NCI-H82 (cell line): ENCODE results near the gene CMTR2.
A peak's percentile ranks its signal among the peaks of the same experiment; 100 is the strongest.
"Not testable (repeated sequence)": the region's sequence is repeated elsewhere in the genome, so short reads cannot be mapped to it uniquely, and the experiment has no call there.

Experiments
- DNase-seq: peaks from one replicate; lab custom pipeline; 2025; lab: John Stamatoyannopoulos, UW

The CMTR2 gene

GRCh38 chr16:71288890-71289731 lies at the start of gene CMTR2:
Gene CMTR2 (minus strand): TSS chr16:71289402. CDS start chr16:71285920, 3,482 bp downstream.
- DNase-seq = peak; percentile 98

GRCh38 chr16:71338632-71339031 lies 49.4 kb upstream of the CMTR2 start:
- no peak for DNase-seq

GRCh38 chr16:71338193-71338592 lies 49.0 kb upstream of the CMTR2 start:
- DNase-seq = no peak

- DNase-seq = no peak
These were observed 48.4 kb upstream of the CMTR2 start for GRCh38 chr16:71337631-71338030.

- DNase-seq = no peak
These were observed 38.9 kb upstream of the CMTR2 start for GRCh38 chr16:71328151-71328550.

GRCh38 chr16:71327720-71328119 lies 38.5 kb upstream of the CMTR2 start:
- DNase-seq = no peak

- no peak for DNase-seq
These were observed 30.8 kb upstream of the CMTR2 start for GRCh38 chr16:71319999-71320398.

- no peak for DNase-seq
These were observed 26.1 kb upstream of the CMTR2 start for GRCh38 chr16:71315269-71315668.

- DNase-seq = not testable (repeated sequence)
These were observed 24.4 kb upstream of the CMTR2 start for GRCh38 chr16:71313591-71313990.

- DNase-seq = peak; percentile 77
These were observed 22.5 kb upstream of the CMTR2 start for GRCh38 chr16:71311553-71312158.

GRCh38 chr16:71303938-71304337 lies 14.7 kb upstream of the CMTR2 start:
- DNase-seq = no peak

- peak; percentile 67 for DNase-seq
These were observed 8.1 kb upstream of the CMTR2 start for GRCh38 chr16:71297341-71297634.

- no peak for DNase-seq
These were observed 7.6 kb upstream of the CMTR2 start for GRCh38 chr16:71296584-71297340.

GRCh38 chr16:71295950-71296349 lies 6.7 kb upstream of the CMTR2 start:
- no peak for DNase-seq

GRCh38 chr16:71293919-71294318 lies 4.7 kb upstream of the CMTR2 start:
- no peak for DNase-seq

GRCh38 chr16:71292095-71292494 lies 2.9 kb upstream of the CMTR2 start:
- DNase-seq = not testable (repeated sequence)

GRCh38 chr16:71289732-71290062 lies 495 bp upstream of the CMTR2 start:
- DNase-seq = no peak

GRCh38 chr16:71288570-71288889 lies 672 bp downstream of the CMTR2 start:
- DNase-seq = no peak

GRCh38 chr16:71287911-71288310 lies 1.3 kb downstream of the CMTR2 start:
- DNase-seq = no peak

- no peak for DNase-seq
These were observed 1.7 kb downstream of the CMTR2 start for GRCh38 chr16:71287454-71287853.

GRCh38 chr16:71283612-71284011 lies 5.6 kb downstream of the CMTR2 start:
- no peak for DNase-seq

- DNase-seq = peak; percentile 8
These were observed 6.3 kb downstream of the CMTR2 start for GRCh38 chr16:71282943-71283342.

GRCh38 chr16:71276589-71277334 lies 12.4 kb downstream of the CMTR2 start:
- DNase-seq = no peak
